ENCODE results near the gene CFL1.
"Not testable (repeated sequence)": the region's sequence is repeated elsewhere in the genome, so short reads cannot be mapped to it uniquely, and the experiment has no call there.

Gene CFL1

DNA sequence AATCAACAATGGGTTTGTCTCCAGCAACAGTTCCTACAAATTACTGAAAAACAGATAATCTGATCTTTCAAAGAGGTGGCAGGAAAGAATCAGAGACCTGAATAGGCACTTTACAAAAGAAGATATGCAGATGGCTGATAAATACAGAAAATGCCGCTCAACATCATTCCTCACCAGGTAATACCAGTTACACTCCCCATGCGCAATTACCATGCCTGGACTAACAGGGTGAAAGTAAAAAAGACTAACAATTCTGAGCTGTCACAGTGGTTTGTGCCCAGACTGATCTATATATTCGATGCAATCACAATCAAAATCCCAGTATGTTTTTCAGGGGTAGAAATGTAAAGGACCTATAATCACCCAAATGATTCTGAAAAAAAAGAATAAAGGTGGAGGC, 14.2 kb downstream of the CFL1 start:
- no peaks in the 10 kb centered on the region for H4K20me1 ChIP-seq (ENCODE audit: insufficient read depth)
- no peaks in the 10 kb centered on the region for H3K79me2 ChIP-seq (ENCODE audit: insufficient read depth, low read depth)
- H3K4me3 ChIP-seq (IDR thresholded peaks at IDR 0.05; ENCODE audit: insufficient read depth, low read depth, low read length) = no peak overlapping the region
- H3K4me2 ChIP-seq = no peak overlapping the region
- no peaks in the 10 kb centered on the region for H3K27me3 ChIP-seq (ENCODE audit: insufficient read depth, low read depth)
- H3K36me3 ChIP-seq (ENCODE audit: insufficient read depth) = no peaks in the 10 kb centered on the region
- H3K4me1 ChIP-seq (ENCODE audit: low read depth, poor library complexity, severe bottlenecking) = no peaks in the 10 kb centered on the region
- no peak overlapping the region for H2AFZ ChIP-seq (ENCODE audit: low read depth)
- H3K27ac ChIP-seq = no peak overlapping the region
- H3K9ac ChIP-seq = no peak overlapping the region
- TF ChIP-seq, protein P1, sequence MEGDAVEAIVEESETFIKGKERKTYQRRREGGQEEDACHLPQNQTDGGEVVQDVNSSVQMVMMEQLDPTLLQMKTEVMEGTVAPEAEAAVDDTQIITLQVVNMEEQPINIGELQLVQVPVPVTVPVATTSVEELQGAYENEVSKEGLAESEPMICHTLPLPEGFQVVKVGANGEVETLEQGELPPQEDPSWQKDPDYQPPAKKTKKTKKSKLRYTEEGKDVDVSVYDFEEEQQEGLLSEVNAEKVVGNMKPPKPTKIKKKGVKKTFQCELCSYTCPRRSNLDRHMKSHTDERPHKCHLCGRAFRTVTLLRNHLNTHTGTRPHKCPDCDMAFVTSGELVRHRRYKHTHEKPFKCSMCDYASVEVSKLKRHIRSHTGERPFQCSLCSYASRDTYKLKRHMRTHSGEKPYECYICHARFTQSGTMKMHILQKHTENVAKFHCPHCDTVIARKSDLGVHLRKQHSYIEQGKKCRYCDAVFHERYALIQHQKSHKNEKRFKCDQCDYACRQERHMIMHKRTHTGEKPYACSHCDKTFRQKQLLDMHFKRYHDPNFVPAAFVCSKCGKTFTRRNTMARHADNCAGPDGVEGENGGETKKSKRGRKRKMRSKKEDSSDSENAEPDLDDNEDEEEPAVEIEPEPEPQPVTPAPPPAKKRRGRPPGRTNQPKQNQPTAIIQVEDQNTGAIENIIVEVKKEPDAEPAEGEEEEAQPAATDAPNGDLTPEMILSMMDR (conservative IDR thresholded peaks at IDR 0.05; ENCODE audit: low read depth, low read length) = no peak

DNA sequence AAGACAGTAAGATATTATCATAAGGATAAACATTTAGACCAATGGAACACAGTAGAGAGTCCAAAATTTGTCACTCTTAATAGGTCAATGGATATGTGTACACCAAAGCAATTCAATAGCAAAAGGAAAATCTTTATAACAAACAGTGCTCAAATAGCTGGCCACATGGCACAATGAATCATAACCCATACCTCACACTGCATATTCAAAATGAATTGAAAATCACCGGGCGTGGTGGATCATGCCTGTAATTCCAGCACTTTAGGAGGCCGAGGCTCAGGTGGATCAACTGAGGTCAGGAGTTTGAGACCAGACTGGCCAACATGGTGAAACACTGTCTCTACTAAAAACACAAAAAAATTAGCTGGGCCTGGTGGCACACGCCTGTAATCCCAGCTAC, 15.8 kb downstream of the CFL1 start:
- no peak overlapping the region for H3K4me2 ChIP-seq
- no peaks in the 10 kb centered on the region for H3K27me3 ChIP-seq (ENCODE audit: insufficient read depth, low read depth)
- H3K9ac ChIP-seq = no peak overlapping the region
- no peaks in the 10 kb centered on the region for H4K20me1 ChIP-seq (ENCODE audit: insufficient read depth)
- TF ChIP-seq, protein P1 (conservative IDR thresholded peaks at IDR 0.05; ENCODE audit: low read depth, low read length) = no peak
- H3K4me1 ChIP-seq (ENCODE audit: low read depth, poor library complexity, severe bottlenecking) = no peaks in the 10 kb centered on the region
- H3K36me3 ChIP-seq (ENCODE audit: insufficient read depth) = no peaks in the 10 kb centered on the region
- no peak overlapping the region for H2AFZ ChIP-seq (ENCODE audit: low read depth)
- H3K27ac ChIP-seq = no peak overlapping the region
- no peak overlapping the region for H3K4me3 ChIP-seq (IDR thresholded peaks at IDR 0.05; ENCODE audit: insufficient read depth, low read depth, low read length)
- H3K79me2 ChIP-seq (ENCODE audit: insufficient read depth, low read depth) = no peaks in the 10 kb centered on the region

- Histone ChIP-seq H3K4me2 (peak overlapping the region; percentile 71), H3K9ac (no peak overlapping the region; the same call in 1 of the 2 replicates), H4K20me1 (ENCODE audit: insufficient read depth) (no peaks in the 10 kb centered on the region), H3K4me3 (IDR thresholded peaks at IDR 0.05; ENCODE audit: insufficient read depth, low read depth, low read length) (no peak overlapping the region), H2AFZ (ENCODE audit: low read depth) (peak overlapping the region; percentile 87), H3K36me3 (ENCODE audit: insufficient read depth) (no peaks in the 10 kb centered on the region), H3K27me3 (ENCODE audit: insufficient read depth, low read depth) (peaks cover 16% of the 10 kb centered on the region), H3K79me2 (ENCODE audit: insufficient read depth, low read depth) (no peaks in the 10 kb centered on the region), H3K27ac (no peak overlapping the region), H3K4me1 (ENCODE audit: low read depth, poor library complexity, severe bottlenecking) (peaks cover 8% of the 10 kb centered on the region)
- TF ChIP-seq, protein P1 (conservative IDR thresholded peaks at IDR 0.05; ENCODE audit: low read depth, low read length) = no peak
These were observed 23.8 kb downstream of the CFL1 start for GRCh38 chr11:65834202-65834601.

DNA sequence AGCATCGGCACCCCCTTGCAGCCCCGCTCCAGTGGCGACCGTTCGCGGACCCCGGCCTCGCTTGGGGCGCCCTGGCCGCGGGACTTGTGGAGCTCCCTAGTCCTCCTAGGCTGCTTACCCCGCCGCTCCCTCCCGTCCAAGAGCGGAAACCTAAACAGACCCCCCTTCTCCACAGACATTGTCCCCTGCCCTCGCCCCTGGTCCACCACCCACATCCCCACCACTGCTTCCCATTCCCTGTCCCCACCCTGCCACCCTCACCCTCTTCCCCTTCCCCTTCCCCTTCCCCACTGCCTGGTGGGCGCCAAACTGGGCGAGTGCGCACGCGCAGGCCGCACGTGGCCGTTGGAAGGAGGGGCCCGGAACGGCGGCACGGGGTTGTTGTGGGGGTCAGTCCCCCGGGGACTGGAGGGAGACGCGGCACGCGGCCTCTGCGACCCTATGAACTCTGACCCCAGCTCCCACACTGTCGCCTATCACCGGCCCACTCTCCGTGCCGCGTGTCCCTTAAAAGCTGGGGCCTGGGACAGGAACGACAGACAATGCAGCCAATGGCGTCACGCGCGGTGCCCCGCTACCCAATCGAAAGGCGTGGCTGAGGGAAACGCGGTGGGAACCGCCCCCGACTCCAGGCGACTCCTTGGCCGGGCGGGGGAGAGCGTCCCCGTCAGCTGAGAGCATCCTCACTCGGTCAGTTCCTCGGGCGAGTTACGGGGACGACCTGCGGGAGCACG, 24.5 kb downstream of the CFL1 start, which contains the start of gene SNX32:
TSS of gene SNX32 (plus strand) at position 667 of the 734 bp plus-strand sequence. CDS start 103 bp downstream, outside the sequence.
- Histone ChIP-seq H3K27me3 (ENCODE audit: insufficient read depth, low read depth) (peaks cover 16% of the 10 kb centered on the region), H3K36me3 (ENCODE audit: insufficient read depth) (no peaks in the 10 kb centered on the region), H4K20me1 (ENCODE audit: insufficient read depth) (no peaks in the 10 kb centered on the region), H2AFZ (ENCODE audit: low read depth) (peak within 1 kb of the TSS; percentile 87), H3K79me2 (ENCODE audit: insufficient read depth, low read depth) (no peaks in the 10 kb centered on the region), H3K4me1 (ENCODE audit: low read depth, poor library complexity, severe bottlenecking) (peaks cover 8% of the 10 kb centered on the region), H3K4me3 (IDR thresholded peaks at IDR 0.05; ENCODE audit: insufficient read depth, low read depth, low read length) (no peak within 1 kb of the TSS), H3K9ac (peak within 1 kb of the TSS; percentile 69), H3K27ac (peak within 1 kb of the TSS; percentile 13; the same call in 1 of the 2 replicates), H3K4me2 (peak within 1 kb of the TSS; percentile 71)
- TF ChIP-seq, protein P1 (conservative IDR thresholded peaks at IDR 0.05; ENCODE audit: low read depth, low read length) = no peak

GRCh38 chr11:65832231-65832630, 25.7 kb downstream of the CFL1 start:
- not testable (repeated sequence) for H3K9ac ChIP-seq

More at GRCh38 chr11:65832231-65832630, 25.7 kb downstream of the CFL1 start:
- H3K27ac ChIP-seq; H3K36me3 ChIP-seq (ENCODE audit: insufficient read depth); H3K79me2 ChIP-seq (ENCODE audit: insufficient read depth, low read depth); H4K20me1 ChIP-seq (ENCODE audit: insufficient read depth); H2AFZ ChIP-seq (ENCODE audit: low read depth); H3K4me3 ChIP-seq (IDR thresholded peaks at IDR 0.05; ENCODE audit: insufficient read depth, low read depth, low read length); H3K4me2 ChIP-seq; H3K4me1 ChIP-seq (ENCODE audit: low read depth, poor library complexity, severe bottlenecking): not testable (repeated sequence)
- peaks cover 16% of the 10 kb centered on the region for H3K27me3 ChIP-seq (ENCODE audit: insufficient read depth, low read depth)

Measured in KMS-11 (cell line).